ENCODE results near the gene SH3RF3. TPM values are rescaled to one million over a fixed set of nuclear protein-coding genes. Genes with fewer than 3 reads are reported as not detected.

Gene SH3RF3
- total RNA-seq, 1 experiment from 2014 or later, result not detected

GRCh38 chr2:109247340-109247739 is 118.3 kb downstream of the SH3RF3 start:
- DNase-seq (ENCODE audit: low read depth, low spot score) (no peak), ATAC-seq (no peak)
- TF ChIP-seq REST (IDR thresholded peaks at IDR 0.05; ENCODE audit: low read depth) (no peak), ATF3 (IDR thresholded peaks at IDR 0.05) (no peak), POLR2A (IDR thresholded peaks at IDR 0.05; ENCODE audit: borderline replicate concordance, extremely low read depth, insufficient read depth, insufficient read length) (no peak), ZFX (IDR thresholded peaks at IDR 0.05) (no peak), TCF7L2 (IDR thresholded peaks at IDR 0.05; ENCODE audit: borderline replicate concordance, extremely low read depth, insufficient read depth, insufficient read length) (no peak), EZH2 (IDR thresholded peaks at IDR 0.05) (no peak), ZNF274 (IDR thresholded peaks at IDR 0.05; ENCODE audit: low read depth, low read length) (no peak), JUND (IDR thresholded peaks at IDR 0.05) (no peak), SRF (IDR thresholded peaks at IDR 0.05; ENCODE audit: low read depth) (no peak), MAX (IDR thresholded peaks at IDR 0.05) (no peak), CTCF (IDR thresholded peaks at IDR 0.05 in 2 of 3, conservative IDR thresholded peaks at IDR 0.05 in 1 of 3; ENCODE audit: borderline replicate concordance in 1 of 3, insufficient read depth in 1 of 3, low read depth in 2 of 3, low read length in 2 of 3) (no peak), RAD21 (IDR thresholded peaks at IDR 0.05; ENCODE audit: low read depth) (no peak)
- no TSS peak for BruUV-seq (replicated peaks)
- intact Hi-C loops (cut with micrococcal nuclease), result no loop called here
- H3K79me2 ChIP-seq (ENCODE audit: insufficient read depth, low read length), result no peaks in the 10 kb centered on the region
- no peaks in the 10 kb centered on the region for H4K20me1 ChIP-seq (ENCODE audit: insufficient read depth)
- no peak overlapping the region for H3K9ac ChIP-seq (ENCODE audit: low read length)
- H3K36me3 ChIP-seq (ENCODE audit: control insufficient read depth in 1 of 2, insufficient read depth in 2 of 2, low read length in 2 of 2), result no peaks in the 10 kb centered on the region
- no peak overlapping the region for H3K4me3 ChIP-seq (replicated peaks in 1 of 2; ENCODE audit: low read depth in 1 of 2, low read length in 2 of 2)
- ChIA-PET RAD21 (ENCODE audit: low non-redundant PET in 1 of 2, low total read pairs in 2 of 2, uncharacterized antibody in 2 of 2, unreplicated experiment in 2 of 2) (no interaction called here), CTCF (no interaction called here), POLR2A (no interaction called here)
- H3K9me3 ChIP-seq (ENCODE audit: control insufficient read depth in 1 of 2, insufficient read depth in 1 of 2, low read depth in 1 of 2, low read length in 2 of 2), result no peaks in the 10 kb centered on the region
- H3K27ac ChIP-seq (ENCODE audit: low read depth, low read length), result no peak overlapping the region
- H3K9me2 ChIP-seq (ENCODE audit: insufficient read depth), result no peaks in the 10 kb centered on the region
- no peak overlapping the region for H2AFZ ChIP-seq (ENCODE audit: low read depth, low read length, poor library complexity, severe bottlenecking)
- H3K4me1 ChIP-seq (ENCODE audit: control insufficient read depth in 1 of 2, insufficient read depth in 2 of 2, low read length in 2 of 2), result peaks cover 0 to 8% of the 10 kb centered on the region in 2 experiments; a peak in 1 of 4 replicates
- 0 out of 2 replicates have a peak, but pooled peaks cover 5% of the 10 kb centered on the region for H3K27me3 ChIP-seq (ENCODE audit: insufficient read depth, low read length)
- no peak overlapping the region for H3K4me2 ChIP-seq (ENCODE audit: low read length)

Measured in HCT116 (cell line).